CD14-positive monocyte (primary cell): ENCODE data around the gene CD74. TPM values are rescaled to one million over a fixed set of nuclear protein-coding genes. Genes with fewer than 3 reads are reported as not detected.

Experiments used
- DNase-seq, 3 donors: peaks; one replicate each; pipeline ENCODE4 v3.0.0-alpha.2; 2011 to 2022
- H2AFZ ChIP-seq: 2 replicates; pipeline ENCODE4 v1.6.0; 2012; ENCODE audit warnings: mild to moderate bottlenecking, low read depth, low read length, inconsistent platforms; ENCODE audit not compliant: insufficient read depth, poor library complexity, severe bottlenecking
- H3K27ac ChIP-seq, 2 donors: 1 replicate in 1 of 2; 2 replicates in 1 of 2; pipeline ENCODE4 v1.5.1; 2012 to 2013; ENCODE audit warnings: low read length in 2 of 2, control low read depth in 1 of 2, inconsistent platforms in 1 of 2, low read depth in 1 of 2, mild to moderate bottlenecking in 1 of 2
- H3K27me3 ChIP-seq, 2 donors: one replicate each; pipeline versions ENCODE4 v1.6.0 to v1.6.1; 2011 to 2013; ENCODE audit warnings: low read length in 2 of 2; ENCODE audit not compliant: control insufficient read depth in 2 of 2, insufficient read depth in 2 of 2
- H3K36me3 ChIP-seq, 2 donors: replicated peaks in 1 of 2; 1 replicate in 1 of 2; 2 replicates in 1 of 2; pipeline versions ENCODE4 v1.5.1 to v1.6.1; 2012 to 2013; ENCODE audit warnings: low read length in 2 of 2, control low read depth in 1 of 2, inconsistent platforms in 1 of 2, mild to moderate bottlenecking in 1 of 2; ENCODE audit not compliant: insufficient read depth in 2 of 2, control insufficient read depth in 1 of 2
- H3K4me1 ChIP-seq, 2 donors: 1 replicate in 1 of 2; 2 replicates in 1 of 2; pipeline versions ENCODE4 v1.5.1 to v1.6.1; 2012 to 2013; ENCODE audit warnings: low read length in 2 of 2, control low read depth in 1 of 2, inconsistent platforms in 1 of 2, mild to moderate bottlenecking in 1 of 2, moderate library complexity in 1 of 2; ENCODE audit not compliant: insufficient read depth in 2 of 2, control insufficient read depth in 1 of 2
- H3K4me2 ChIP-seq: replicated peaks from 2 replicates; pipeline ENCODE3; 2012; ENCODE audit warnings: low read length, moderate library complexity, mild to moderate bottlenecking; ENCODE audit not compliant: poor library complexity, severe bottlenecking; ENCODE audit errors: extremely low read depth
- H3K4me3 ChIP-seq, 3 experiments: fragments of 200-600 bp in 1 of 3; sonication (generic) in 1 of 3; replicated peaks in 1 of 3; 1 replicate in 2 of 3; 2 replicates in 1 of 3; pipeline ENCODE4 v1.5.1; 2011 to 2013; ENCODE audit warnings: low read length in 3 of 3, mild to moderate bottlenecking in 3 of 3, control low read depth in 2 of 3, low read depth in 2 of 3, inconsistent platforms in 1 of 3, moderate library complexity in 1 of 3
- H3K79me2 ChIP-seq: 2 replicates; pipeline ENCODE4 v1.6.0; 2012; ENCODE audit warnings: mild to moderate bottlenecking, control low read depth, inconsistent platforms, low read length, moderate library complexity; ENCODE audit not compliant: insufficient read depth
- H3K9ac ChIP-seq: 2 replicates; pipeline ENCODE4 v1.6.0; 2017; ENCODE audit warnings: low read length, mild to moderate bottlenecking; ENCODE audit not compliant: insufficient read depth, poor library complexity, severe bottlenecking
- H3K9me3 ChIP-seq, 2 donors: replicated peaks in 1 of 2; 1 replicate in 1 of 2; 2 replicates in 1 of 2; pipeline versions ENCODE4 v1.5.1 to v1.6.1; 2012 to 2013; ENCODE audit warnings: low read length in 2 of 2, control low read depth in 1 of 2; ENCODE audit not compliant: control insufficient read depth in 1 of 2, insufficient read depth in 1 of 2
- H4K20me1 ChIP-seq: 2 replicates; pipeline ENCODE4 v1.6.0; 2012; ENCODE audit warnings: mild to moderate bottlenecking, low read length, control low read depth, moderate library complexity; ENCODE audit not compliant: insufficient read depth
- H3K27ac Mint-ChIP-seq, 7 donors: one replicate each; pipeline ENCODE4 v1.8.0; 2020; ENCODE audit warnings: mild to moderate bottlenecking in 7 of 7, mixed read lengths in 7 of 7, moderate library complexity in 6 of 7, inconsistent platforms in 2 of 7
- H3K27me3 Mint-ChIP-seq, 3 donors: one replicate each; pipeline ENCODE4 v1.8.0; 2021 to 2022; ENCODE audit warnings: low read depth in 3 of 3, mild to moderate bottlenecking in 3 of 3, mixed read lengths in 3 of 3, moderate library complexity in 3 of 3, inconsistent platforms in 1 of 3
- H3K36me3 Mint-ChIP-seq, 2 donors: one replicate each; pipeline ENCODE4 v1.8.0; 2020; ENCODE audit warnings: mixed read lengths in 2 of 2, inconsistent platforms in 1 of 2, mild to moderate bottlenecking in 1 of 2
- H3K4me1 Mint-ChIP-seq: one replicate; pipeline ENCODE4 v1.8.0; 2020; ENCODE audit warnings: mild to moderate bottlenecking, mixed read lengths
- H3K4me3 Mint-ChIP-seq, 2 donors: one replicate each; pipeline ENCODE4 v1.8.0; 2020; ENCODE audit warnings: mild to moderate bottlenecking in 2 of 2, mixed read lengths in 2 of 2, moderate library complexity in 1 of 2
- H3K9me3 Mint-ChIP-seq, 7 donors: one replicate each; pipeline ENCODE4 v1.8.0; 2020 to 2022; ENCODE audit warnings: mixed read lengths in 7 of 7, mild to moderate bottlenecking in 6 of 7, moderate library complexity in 6 of 7, inconsistent platforms in 2 of 7
- WGBS: methylation state at CpG from one replicate; pipeline ENCODE4 v1.1.5; 2013; ENCODE audit warnings: missing lambda C conversion rate; ENCODE audit not compliant: insufficient coverage; 5-methylcytosine and 5-hydroxymethylcytosine counted together
- intact Hi-C, 2 donors: fragments of 100-400 bp; cut with micrococcal nuclease; formaldehyde crosslinking; loops; one replicate each; pipeline versions ENCODE4 v1.15.0 to v1.15.1; 2023
- polyA plus RNA-seq, 3 donors: library from polyadenylated mRNA; depleted of rRNA in 1 of 3; unstranded in 2 of 3; stranded (reverse) in 1 of 3; fragments of 300-500 nt in 2 of 3; fragments of >200 nt in 1 of 3; fragmentation: Illumina TruSeq in 2 of 3; gene quantifications; 1 replicate in 2 of 3; 2 replicates in 1 of 3; pipeline ENCODE4 v1.2.3, GENCODE V29; 2012 to 2021
- TF ChIP-seq, protein P1 (sequence below): fragments of 200-600 bp; IDR thresholded peaks from one replicate; pipeline ENCODE4 v1.8.0; 2022; ENCODE audit warnings: antibody characterized with exemption, mild to moderate bottlenecking

CD74 gene
- polyA plus RNA-seq, 3 donors: 3,498 to 7,550 (median 4,939) TPM

DNA sequence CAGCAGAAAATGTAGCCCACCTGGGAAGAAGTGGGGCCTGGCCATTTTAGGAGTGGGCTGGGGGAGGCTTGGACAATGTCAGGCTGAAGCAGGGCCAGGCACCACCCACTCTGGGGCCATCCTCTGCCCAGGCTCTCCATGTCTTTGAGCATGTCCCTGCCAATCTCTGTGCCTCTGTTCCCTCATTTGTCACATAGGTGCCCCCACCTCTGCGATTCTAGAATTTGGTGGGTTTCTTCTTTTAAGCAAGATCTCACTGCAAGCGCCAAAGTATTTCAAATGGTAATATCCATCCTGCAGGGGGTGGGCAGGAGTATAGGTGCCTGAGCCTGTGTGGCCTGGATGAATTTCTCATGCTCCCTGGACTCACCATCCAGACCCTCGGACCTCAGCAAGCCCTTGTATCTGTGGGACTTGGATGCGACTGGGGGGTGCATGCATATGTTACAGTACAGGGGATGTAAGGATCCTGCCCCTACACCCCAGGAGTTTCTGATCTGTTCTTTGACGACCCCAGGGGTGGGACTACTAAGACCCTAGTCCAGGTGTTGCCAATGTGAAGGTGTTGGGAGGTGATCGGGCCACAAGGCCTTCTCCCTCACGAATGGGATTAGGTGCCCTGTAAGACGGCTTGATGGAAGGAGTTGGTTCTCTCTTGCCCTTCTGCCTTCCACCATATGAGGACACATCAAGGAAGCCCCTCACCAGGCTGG is 4.3 kb downstream of the CD74 start:
- peaks cover 0 to 6% (median 0%) of the 10 kb centered on the region in 7 donors for H3K9me3 Mint-ChIP-seq
- peak overlapping the region in 2 of 3 experiments; percentile 0 to 100 for H3K4me3 ChIP-seq
- peaks cover 0 to 12% (median 0%) of the 10 kb centered on the region in 3 donors for H3K27me3 Mint-ChIP-seq
- H3K9me3 ChIP-seq: no peaks in the 10 kb centered on the region
- H3K4me2 ChIP-seq: peak overlapping the region; percentile 62
- H2AFZ ChIP-seq: no peak overlapping the region
- peak overlapping the region; percentile 2 for H3K9ac ChIP-seq
- WGBS: no CpG with 5 or more reads among the region's 8 CpGs
- H3K27ac Mint-ChIP-seq: peak overlapping the region; percentile 87 to 100 (median 99)
- H3K36me3 ChIP-seq: peaks cover 63 to 79% of the 10 kb centered on the region in 2 donors
- peaks cover 45% of the 10 kb centered on the region for H3K4me1 Mint-ChIP-seq
- H3K36me3 Mint-ChIP-seq: peaks cover 63 to 83% of the 10 kb centered on the region in 2 donors
- peaks cover 86% of the 10 kb centered on the region for H3K79me2 ChIP-seq
- peaks cover 37 to 54% of the 10 kb centered on the region in 2 donors for H3K4me1 ChIP-seq
- peak overlapping the region; percentile 60 to 99 for H3K27ac ChIP-seq
- peak in 2 of 3 donors; percentile 13 to 27 for DNase-seq
- H4K20me1 ChIP-seq: peaks cover 92% of the 10 kb centered on the region
- peak overlapping the region; percentile 97 to 99 for H3K4me3 Mint-ChIP-seq
- H3K27me3 ChIP-seq: no peaks in the 10 kb centered on the region
- intact Hi-C loops: no loop called here
- TF ChIP-seq, protein P1, sequence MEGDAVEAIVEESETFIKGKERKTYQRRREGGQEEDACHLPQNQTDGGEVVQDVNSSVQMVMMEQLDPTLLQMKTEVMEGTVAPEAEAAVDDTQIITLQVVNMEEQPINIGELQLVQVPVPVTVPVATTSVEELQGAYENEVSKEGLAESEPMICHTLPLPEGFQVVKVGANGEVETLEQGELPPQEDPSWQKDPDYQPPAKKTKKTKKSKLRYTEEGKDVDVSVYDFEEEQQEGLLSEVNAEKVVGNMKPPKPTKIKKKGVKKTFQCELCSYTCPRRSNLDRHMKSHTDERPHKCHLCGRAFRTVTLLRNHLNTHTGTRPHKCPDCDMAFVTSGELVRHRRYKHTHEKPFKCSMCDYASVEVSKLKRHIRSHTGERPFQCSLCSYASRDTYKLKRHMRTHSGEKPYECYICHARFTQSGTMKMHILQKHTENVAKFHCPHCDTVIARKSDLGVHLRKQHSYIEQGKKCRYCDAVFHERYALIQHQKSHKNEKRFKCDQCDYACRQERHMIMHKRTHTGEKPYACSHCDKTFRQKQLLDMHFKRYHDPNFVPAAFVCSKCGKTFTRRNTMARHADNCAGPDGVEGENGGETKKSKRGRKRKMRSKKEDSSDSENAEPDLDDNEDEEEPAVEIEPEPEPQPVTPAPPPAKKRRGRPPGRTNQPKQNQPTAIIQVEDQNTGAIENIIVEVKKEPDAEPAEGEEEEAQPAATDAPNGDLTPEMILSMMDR: no peak

DNA sequence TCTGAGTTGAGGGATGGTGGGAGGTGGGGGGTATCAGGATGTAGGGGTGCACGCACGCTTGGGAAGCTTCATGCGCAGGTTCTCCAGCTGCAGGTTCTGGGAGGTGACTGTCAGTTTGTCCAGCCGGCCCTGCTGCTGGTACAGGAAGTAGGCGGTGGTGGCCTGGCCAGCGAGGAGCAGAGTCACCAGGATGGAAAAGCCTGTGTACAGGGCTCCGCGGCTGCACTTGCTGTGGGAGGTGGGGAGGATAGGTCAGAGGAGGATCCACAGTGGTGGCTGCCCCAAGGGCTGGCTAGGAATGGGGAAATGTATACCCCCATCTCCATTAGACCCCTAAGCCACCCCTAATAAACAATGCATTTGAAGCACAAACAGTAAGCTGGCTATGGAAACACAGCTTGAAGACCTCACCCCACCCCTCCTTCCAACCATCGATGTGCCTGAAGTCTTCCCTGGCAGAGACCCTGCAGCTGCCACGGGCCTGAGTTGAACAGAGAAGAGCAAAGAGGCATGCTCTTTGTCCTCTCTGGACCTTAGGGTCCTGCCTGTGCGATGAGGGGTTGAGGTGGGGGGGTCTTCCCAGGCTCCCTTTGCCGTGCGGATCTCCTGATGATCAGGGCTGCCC is 5.5 kb downstream of the CD74 start:
- peak overlapping the region; percentile 8 for H3K4me2 ChIP-seq
- Mint-ChIP-seq H3K4me3 (no peak overlapping the region), H3K27ac (peak overlapping the region; percentile 35 to 99 (median 79)), H3K9me3 (peaks cover 0 to 3% (median 0%) of the 10 kb centered on the region in 7 donors), H3K27me3 (peaks cover 0 to 12% (median 0%) of the 10 kb centered on the region in 3 donors), H3K36me3 (peaks cover 71 to 93% of the 10 kb centered on the region in 2 donors), H3K4me1 (peaks cover 38% of the 10 kb centered on the region)
- peak overlapping the region; percentile 2 to 17 for H3K27ac ChIP-seq
- TF ChIP-seq, protein P1: no peak
- peaks cover 75 to 89% of the 10 kb centered on the region in 2 donors for H3K36me3 ChIP-seq
- peaks cover 31 to 46% of the 10 kb centered on the region in 2 donors for H3K4me1 ChIP-seq
- H4K20me1 ChIP-seq: peaks cover 100% of the 10 kb centered on the region
- no peak overlapping the region for H3K4me3 ChIP-seq
- peak in 2 of 3 donors; percentile 21 to 34 for DNase-seq
- H3K79me2 ChIP-seq: peaks cover 82% of the 10 kb centered on the region
- WGBS: 83% methylated on average over 6 of the region's 13 CpGs
- H2AFZ ChIP-seq: no peak overlapping the region
- intact Hi-C loops: no loop called here
- H3K9me3 ChIP-seq: no peaks in the 10 kb centered on the region
- H3K27me3 ChIP-seq: no peaks in the 10 kb centered on the region
- H3K9ac ChIP-seq: no peak overlapping the region
